ENCODE results near the gene METTL4.

GRCh38 chr18:2531751-2532150, 39.6 kb downstream of the METTL4 start:
- TF ChIP-seq NFRKB (IDR thresholded peaks at IDR 0.05): no peak
- TF ChIP-seq PKNOX1 (IDR thresholded peaks at IDR 0.05): no peak
- TF ChIP-seq SUZ12 (IDR thresholded peaks at IDR 0.05): no peak
- TF ChIP-seq FOXK2 (IDR thresholded peaks at IDR 0.05): no peak
- no peak for TF ChIP-seq SP1 (IDR thresholded peaks at IDR 0.05)
- TF ChIP-seq BHLHE40 (IDR thresholded peaks at IDR 0.05; ENCODE audit: borderline replicate concordance): no peak
- no peak for TF ChIP-seq FOXM1 (IDR thresholded peaks at IDR 0.05; ENCODE audit: borderline replicate concordance)
- TF ChIP-seq HDGF (IDR thresholded peaks at IDR 0.05; ENCODE audit: borderline replicate concordance): no peak
- TF ChIP-seq LEF1 (IDR thresholded peaks at IDR 0.05; ENCODE audit: borderline replicate concordance): no peak
